K562 (cell line): ENCODE data around the gene ADNP. TPM values are rescaled to one million over a fixed set of nuclear protein-coding genes. Genes with fewer than 3 reads are reported as not detected.

ENCODE experiments used
- ATAC-seq: fragments of 200-7000 bp; cut with Tn5 transposase; 3 replicates; pipeline ENCODE4 v1.9.1; 2020; ENCODE audit warnings: moderate library complexity
- BruUV-seq: library from RNA; stranded (reverse); fragments of 400-500 nt; replicated peaks from 2 replicates; lab custom pipeline; 2021; lab: Mats Ljungman, UMichigan
- CTCF ChIA-PET: fragments of 300-600 bp; formaldehyde crosslinking; extraction: SDS; loops from one replicate; lab custom pipeline; 2021; ENCODE audit warnings: low intra/inter-chr PET ratio; lab: Yijun Ruan, JAX
- POLR2A ChIA-PET: fragments of 300-600, 350-650 bp; sonication (Branson Sonifier 250); formaldehyde crosslinking; extraction: SDS; loops from one replicate; lab custom pipeline; 2021; ENCODE audit warnings: antibody characterized with exemption, inconsistent platforms; lab: Yijun Ruan, JAX
- DNase-seq, 4 experiments: peaks; one replicate each; pipeline versions ENCODE4 v3.0.0 to v3.0.0-alpha.2; 2011 to 2018; ENCODE audit warnings: low spot score in 3 of 4, mixed read lengths in 3 of 4; ENCODE audit errors: extremely low read depth in 1 of 4
- FAIRE-seq: peaks from 2 replicates; lab custom pipeline; 2011; peaks lifted over from hg19 to GRCh38; lab: Jason Lieb, UNC
- H2AFZ ChIP-seq: 2 replicates; pipeline ENCODE4 v1.6.0; 2011; ENCODE audit warnings: low read depth, low read length, control low read depth, inconsistent platforms
- H3K27ac ChIP-seq: fragments of 200-600 bp; 3 replicates; pipeline ENCODE4 v1.8.0; 2011; ENCODE audit warnings: low read depth, mild to moderate bottlenecking, control low read depth, inconsistent platforms, low read length, moderate library complexity, mixed read lengths; ENCODE audit errors: extremely low read depth
- H3K27me3 ChIP-seq, 2 experiments: fragments of 300-600 bp in 1 of 2; 2 replicates in 1 of 2; 3 replicates in 1 of 2; pipeline versions ENCODE4 v1.6.0 to v1.8.0; 2011; ENCODE audit warnings: inconsistent platforms in 2 of 2, low read length in 2 of 2, mild to moderate bottlenecking in 1 of 2, mixed read lengths in 1 of 2, moderate library complexity in 1 of 2; ENCODE audit not compliant: control insufficient read depth in 2 of 2, insufficient read depth in 2 of 2
- H3K36me3 ChIP-seq: fragments of 300-600 bp; 3 replicates; pipeline ENCODE4 v1.8.0; 2011; ENCODE audit warnings: mild to moderate bottlenecking, low read length, inconsistent platforms; ENCODE audit not compliant: control insufficient read depth, insufficient read depth
- H3K4me1 ChIP-seq, 2 experiments: fragments of 200-600 bp in 1 of 2; replicated peaks in 1 of 2; 2 replicates in 1 of 2; 3 replicates in 1 of 2; pipeline versions ENCODE4 v1.5.1 to v1.8.0; 2011; ENCODE audit warnings: inconsistent platforms in 2 of 2, low read length in 2 of 2, mild to moderate bottlenecking in 1 of 2, mixed read lengths in 1 of 2, moderate library complexity in 1 of 2; ENCODE audit not compliant: control insufficient read depth in 2 of 2, insufficient read depth in 2 of 2
- H3K4me2 ChIP-seq: 2 replicates; pipeline ENCODE4 v1.6.1; 2011; ENCODE audit warnings: low read length, control low read depth, inconsistent platforms, mixed read lengths; ENCODE audit not compliant: insufficient read depth
- H3K4me3 ChIP-seq: fragments of 200-600 bp; sonication (generic), shearing (Covaris generic); 2 replicates; pipeline ENCODE4 v1.5.1; 2016; ENCODE audit warnings: control low read depth, inconsistent platforms
- H3K79me2 ChIP-seq: fragments of 200-600 bp; 3 replicates; pipeline ENCODE4 v1.8.0; 2011; ENCODE audit warnings: low read length, inconsistent platforms; ENCODE audit not compliant: control insufficient read depth, insufficient read depth
- H3K9ac ChIP-seq, 2 experiments: 2 replicates each; pipeline versions ENCODE4 v1.6.0 to v1.6.1; 2011; ENCODE audit warnings: low read depth in 2 of 2, low read length in 2 of 2, control low read depth in 1 of 2, inconsistent platforms in 1 of 2, mild to moderate bottlenecking in 1 of 2, mixed read lengths in 1 of 2; ENCODE audit not compliant: insufficient read depth in 1 of 2
- H3K9me1 ChIP-seq: one replicate; pipeline ENCODE4 v1.6.0; 2011; ENCODE audit warnings: inconsistent platforms, mild to moderate bottlenecking, low read length, moderate library complexity; ENCODE audit not compliant: control insufficient read depth, insufficient read depth
- H3K9me3 ChIP-seq: replicated peaks from 2 replicates; pipeline ENCODE4 v1.5.1; 2011; ENCODE audit warnings: low read depth, low read length, inconsistent platforms; ENCODE audit not compliant: control insufficient read depth, insufficient read depth
- H4K20me1 ChIP-seq: replicated peaks from 2 replicates; pipeline ENCODE4 v1.6.1; 2011; ENCODE audit warnings: low read length, inconsistent platforms, mixed read lengths; ENCODE audit not compliant: control insufficient read depth, insufficient read depth
- ELF2 ChIP-seq: fragments of 250-450 bp; sonication (Bioruptor Pico); IDR thresholded peaks from 2 replicates; pipeline ENCODE4 v1.5.0; 2021; ENCODE audit warnings: mild to moderate bottlenecking
- ETV6 ChIP-seq, 3 experiments: fragments of 150-350 bp in 1 of 3; sonication (generic) in 1 of 3; formaldehyde crosslinking in 1 of 3; IDR thresholded peaks; 2 replicates each; pipeline versions ENCODE4 v1.6.1 to v1.8.0; 2014 to 2022; ENCODE audit warnings: borderline replicate concordance in 2 of 3, low read depth in 2 of 3, antibody characterized with exemption in 1 of 3, low read length in 1 of 3, mild to moderate bottlenecking in 1 of 3, missing genetic modification reagents in 1 of 3
- FUS ChIP-seq: fragments of 200-400 bp; formaldehyde crosslinking; optimal IDR thresholded peaks from 2 replicates; pipeline ENCODE3; 2017; ENCODE audit warnings: low read depth, low read length
- HMGN3 ChIP-seq: IDR thresholded peaks from 2 replicates; pipeline ENCODE4 v1.6.1; 2011; ENCODE audit warnings: borderline replicate concordance, low read depth, mild to moderate bottlenecking, mixed read lengths, low read length; ENCODE audit not compliant: insufficient read length; ENCODE audit errors: extremely low read depth
- ZNF408 ChIP-seq: fragments of 250-450 bp; sonication (Bioruptor Pico); IDR thresholded peaks from 2 replicates; pipeline ENCODE4 v1.4.0; 2020; ENCODE audit warnings: low read depth, mild to moderate bottlenecking, moderate library complexity
- ZZZ3 ChIP-seq: fragments of 450-650 bp; IDR thresholded peaks from 2 replicates; pipeline ENCODE4 v1.6.1; 2016; ENCODE audit warnings: antibody characterized with exemption, mild to moderate bottlenecking, moderate library complexity
- WGBS: fragments of 100-300 bp; shearing (Covaris generic); methylation state at CpG from one replicate; pipeline ENCODE4 v1.1.6; 2016; ENCODE audit warnings: low coverage, mixed read lengths; ENCODE audit not compliant: insufficient coverage; ENCODE audit errors: missing lambda C conversion rate; 5-methylcytosine and 5-hydroxymethylcytosine counted together
- in situ Hi-C: fragments of 300-500 bp; cut with MboI; formaldehyde crosslinking; loops from 4 replicates; pipeline ENCODE4 v1.15.0; 2018; ENCODE audit warnings: inconsistent platforms, mixed read lengths
- intact Hi-C: fragments of 100-400 bp; cut with micrococcal nuclease; formaldehyde crosslinking; loops from 2 replicates; pipeline ENCODE4 v1.14.2; 2022
- polyA plus RNA-seq, 8 experiments: library from polyadenylated mRNA; depleted of rRNA in 4 of 8; stranded (reverse) in 5 of 8; unstranded in 3 of 8; fragments of >200 nt; fragmentation: Nextera tagmentation in 2 of 8; fragmentation: Illumina TruSeq in 1 of 8; extraction: Ambion mirVana in 2 of 8; extraction: Trizol in 1 of 8; gene quantifications; 2 replicates each; pipeline versions ENCODE4 v1.2.1 to v1.2.3, GENCODE V29; 2011 to 2014; ENCODE audit warnings: inconsistent platforms in 1 of 8, missing spikeins in 1 of 8
- total RNA-seq, 7 experiments: library from RNA; depleted of rRNA in 6 of 7; stranded (reverse); fragments of >200 nt in 6 of 7; fragmentation: Illumina TruSeq in 2 of 7; extraction: Trizol in 2 of 7; gene quantifications; 2 replicates each; pipeline versions ENCODE4 v1.2.1 to v1.2.3, GENCODE V29; 2011 to 2021; ENCODE audit warnings: low replicate concordance in 1 of 7

ADNP gene
- total and polyA plus RNA-seq, 9 of the 15 experiments (the other 6 are each of a cell fraction or from before 2014, with no cell fraction given), result 17.8 to 59.9 (median 25.3) TPM

DNA sequence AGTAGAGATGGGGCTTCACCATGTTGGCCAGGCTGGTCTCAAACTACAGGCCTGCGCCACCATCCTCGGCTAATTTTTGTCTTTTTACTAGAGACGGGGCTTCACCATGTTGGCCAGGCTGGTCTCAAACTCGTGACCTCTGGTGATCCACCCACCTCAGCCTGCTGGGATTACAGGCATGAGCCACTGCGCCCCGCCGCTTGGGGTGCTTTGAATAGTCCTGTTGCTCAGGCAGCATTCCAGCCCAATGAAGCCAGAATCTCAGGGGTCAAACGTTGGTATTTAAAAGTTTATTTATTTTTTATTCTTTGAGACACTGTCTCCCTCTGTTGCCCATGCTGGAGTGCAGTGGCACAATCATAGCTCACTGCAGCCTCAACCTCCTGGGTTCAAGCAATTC is 38.7 kb upstream of the ADNP start:
- H4K20me1 ChIP-seq, result no peaks in the 10 kb centered on the region
- H3K79me2 ChIP-seq, result no peaks in the 10 kb centered on the region
- intact Hi-C loops, result no loop called here
- POLR2A ChIA-PET, result interaction anchor here (0.7 kb wide), 1 partner anchor 318 kb away, joined by 3 read pairs; no protein-coding TSS in a partner anchor
- no peaks in the 10 kb centered on the region; a peak in 2 of 5 replicates for H3K4me1 ChIP-seq
- CTCF ChIA-PET, result no interaction called here
- 2% methylated on average over 8 of the region's 8 CpGs for WGBS
- peaks cover 27 to 39% of the 10 kb centered on the region in 2 experiments for H3K27me3 ChIP-seq
- FAIRE-seq (no peak), DNase-seq (no peak), ATAC-seq (no peak)
- H3K9ac ChIP-seq, result no peak overlapping the region
- no peak overlapping the region for H3K27ac ChIP-seq
- BruUV-seq, result no TSS peak
- H3K9me1 ChIP-seq, result no peaks in the 10 kb centered on the region
- TF ChIP-seq ELF2 (CRISPR knock-in tag) (no peak), FUS (no peak), HMGN3 (no peak), ZZZ3 (no peak), ZNF408 (no peak), ETV6 (IDR thresholded peaks at IDR 0.05; ENCODE audit: borderline replicate concordance in 1 of 2, low read depth in 2 of 2, low read length in 1 of 2) (no peak), ETV6 (CRISPR knock-in tag; IDR thresholded peaks at IDR 0.05; ENCODE audit: borderline replicate concordance) (no peak)
- in situ Hi-C loops, result no loop called here
- no peaks in the 10 kb centered on the region for H3K36me3 ChIP-seq
- H2AFZ ChIP-seq, result no peak overlapping the region
- no peaks in the 10 kb centered on the region for H3K9me3 ChIP-seq
- H3K4me2 ChIP-seq, result no peak overlapping the region
- H3K4me3 ChIP-seq, result no peak overlapping the region
